GM18499 (cell line): ENCODE measurements around the gene USP3.
A peak's percentile ranks its signal among the peaks of the same experiment; 100 is the strongest.

ENCODE experiments used
- ATAC-seq: cut with Tn5 transposase; IDR thresholded peaks from one replicate; pipeline ENCODE4 v1.9.1; 2021; ENCODE audit warnings: moderate number of reproducible peaks; ENCODE audit not compliant: insufficient read depth, unreplicated experiment

USP3 gene

DNA sequence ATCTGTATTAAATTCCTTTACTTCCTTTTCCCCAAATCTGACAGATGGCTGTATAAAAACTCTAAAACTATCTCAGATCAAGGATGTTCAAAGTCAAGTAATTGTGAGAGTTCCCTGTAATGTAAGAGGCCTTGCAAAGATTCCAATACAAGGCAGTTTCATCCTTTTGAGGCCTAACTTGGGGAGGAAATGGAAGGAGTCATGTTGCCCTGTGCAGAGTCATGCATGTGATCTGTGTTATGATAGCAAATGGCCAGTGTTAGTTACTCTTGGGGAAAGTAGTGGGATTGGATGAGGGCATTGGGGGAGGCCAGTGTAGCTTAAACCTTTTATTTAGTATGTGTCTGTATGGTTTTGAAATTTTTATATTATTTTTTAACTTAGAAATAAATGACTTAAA is 69.1 kb downstream of the USP3 start:
- ATAC-seq = no peak

DNA sequence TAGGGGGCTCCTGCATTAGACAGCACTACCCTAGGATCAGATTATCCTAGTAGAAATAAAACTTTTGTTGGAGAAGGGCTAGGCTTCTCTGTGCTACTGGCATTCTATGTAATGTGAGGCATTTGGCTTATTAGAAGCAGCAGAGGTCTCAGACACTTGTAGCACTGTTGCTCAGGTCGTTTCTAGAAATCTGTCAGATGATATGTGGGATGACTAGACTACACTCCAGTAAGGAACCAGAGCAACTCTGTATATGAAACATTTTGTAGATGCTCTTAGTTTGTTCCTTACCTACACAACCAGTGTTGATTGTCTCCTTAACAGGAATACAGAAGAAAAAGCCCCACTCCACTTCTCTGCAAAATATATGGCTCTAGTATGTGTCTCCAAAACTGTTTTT is 70.9 kb downstream of the USP3 start:
- ATAC-seq = no peak

DNA sequence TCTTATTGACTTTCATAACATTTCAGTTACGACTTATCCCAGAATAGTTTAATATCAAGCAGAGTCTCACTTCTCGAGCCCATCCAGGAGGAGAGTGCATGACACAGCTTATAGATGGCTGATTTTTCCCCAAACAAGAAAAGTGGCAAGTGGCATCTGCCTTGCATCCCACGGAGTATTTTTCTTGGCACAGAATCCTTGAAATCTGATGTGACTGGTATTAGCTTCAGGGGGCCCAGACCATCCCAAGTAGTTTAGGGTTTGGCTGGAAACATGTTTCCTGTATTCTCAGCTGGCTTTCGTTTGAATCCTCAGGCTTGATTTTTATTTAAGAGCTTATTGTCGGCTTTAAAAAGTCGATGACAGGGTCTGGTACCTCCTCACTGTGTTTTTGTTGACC is 72.0 kb downstream of the USP3 start:
- no peak for ATAC-seq

DNA sequence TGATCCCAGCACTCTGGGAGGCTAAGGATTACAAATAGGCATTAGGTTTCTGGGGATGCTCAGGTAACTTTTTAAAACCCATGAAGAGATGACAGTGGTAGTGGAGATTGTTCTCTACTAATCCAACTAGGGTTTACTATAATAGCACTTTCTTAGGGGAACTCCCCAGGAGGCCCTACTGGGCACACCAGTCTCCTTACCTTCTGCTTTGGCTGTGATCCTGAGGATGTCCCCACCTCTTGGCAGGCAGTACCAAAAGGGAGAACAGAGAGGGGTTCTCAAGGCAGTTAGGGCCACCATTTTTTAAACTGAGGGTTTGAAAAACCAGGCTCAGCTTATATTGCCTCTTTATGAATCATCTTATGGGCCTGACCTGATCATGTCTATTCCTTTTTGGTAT is 77.8 kb downstream of the USP3 start:
- ATAC-seq = no peak

GRCh38 chr15:63582718-63583426 is 78.5 kb downstream of the USP3 start:
- ATAC-seq = no peak

GRCh38 chr15:63586790-63587189 is 82.4 kb downstream of the USP3 start:
- ATAC-seq = no peak

GRCh38 chr15:63587527-63587926 is 83.1 kb downstream of the USP3 start:
- no peak for ATAC-seq

DNA sequence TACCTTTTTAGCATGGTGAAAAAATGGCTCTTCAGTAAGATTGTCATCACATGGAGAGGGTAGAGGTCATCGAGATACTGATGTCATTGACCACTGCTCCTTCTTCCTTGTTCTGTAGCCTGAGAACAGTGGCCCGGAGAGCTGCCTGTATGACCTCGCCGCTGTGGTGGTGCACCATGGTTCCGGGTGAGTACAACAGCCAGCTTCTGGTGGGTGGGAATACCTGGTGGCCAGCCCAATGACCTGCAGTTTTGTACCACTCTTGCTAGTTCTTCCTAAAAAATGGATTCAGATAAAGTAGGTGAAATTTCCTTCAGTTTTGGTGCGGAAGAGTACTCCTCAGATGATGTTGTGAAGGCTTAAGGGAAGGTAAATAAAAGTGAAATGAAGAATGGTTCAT is 84.4 kb downstream of the USP3 start:
- no peak for ATAC-seq

DNA sequence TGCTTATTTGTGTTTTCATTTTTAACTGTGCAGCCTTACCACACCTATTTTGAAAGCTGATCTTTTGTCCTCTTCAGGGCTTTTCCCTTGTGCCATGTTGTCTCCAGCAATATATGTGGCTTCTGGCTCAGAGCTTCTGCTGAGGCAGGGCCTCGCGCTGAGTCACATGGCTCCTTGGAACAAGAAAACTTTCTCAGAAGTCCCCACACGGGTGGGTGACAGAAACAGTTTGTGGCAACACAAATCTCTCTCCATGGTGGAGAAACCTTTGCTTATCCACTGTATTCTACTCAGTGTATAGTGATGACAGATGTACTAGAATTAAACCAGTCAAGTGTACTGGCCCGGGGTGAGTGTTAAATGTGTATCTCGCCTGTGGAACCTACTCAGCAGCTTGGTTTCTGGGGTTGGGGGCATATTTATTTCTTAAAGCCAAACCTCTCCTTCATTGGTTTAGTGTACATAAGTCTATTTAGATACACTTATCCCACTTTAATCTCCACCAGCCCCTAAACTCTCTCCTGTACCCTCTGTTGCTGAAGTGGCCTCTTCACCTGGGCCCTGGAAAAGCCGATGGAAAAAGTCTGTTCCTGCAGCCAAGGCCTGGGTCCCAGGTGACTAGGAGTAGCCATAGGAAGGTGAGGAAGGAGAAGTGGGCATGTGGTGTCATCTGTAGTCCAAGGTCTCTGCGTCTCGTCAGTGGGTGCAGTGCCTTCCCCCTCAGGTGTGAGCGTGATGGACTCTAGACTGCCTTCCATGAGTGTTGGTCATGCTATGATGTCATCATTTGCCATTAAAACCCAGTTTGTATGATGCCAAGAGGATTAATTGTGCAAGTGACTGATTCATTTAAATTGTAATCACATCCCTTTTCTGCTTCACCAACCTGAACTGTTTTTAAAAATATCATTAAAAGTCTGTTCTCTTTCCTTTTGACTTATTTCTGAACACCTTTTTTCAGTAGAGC is 89.6 kb downstream of the USP3 start:
- ATAC-seq = no peak

GRCh38 chr15:63595065-63595464 is 90.7 kb downstream of the USP3 start:
- ATAC-seq = no peak

DNA sequence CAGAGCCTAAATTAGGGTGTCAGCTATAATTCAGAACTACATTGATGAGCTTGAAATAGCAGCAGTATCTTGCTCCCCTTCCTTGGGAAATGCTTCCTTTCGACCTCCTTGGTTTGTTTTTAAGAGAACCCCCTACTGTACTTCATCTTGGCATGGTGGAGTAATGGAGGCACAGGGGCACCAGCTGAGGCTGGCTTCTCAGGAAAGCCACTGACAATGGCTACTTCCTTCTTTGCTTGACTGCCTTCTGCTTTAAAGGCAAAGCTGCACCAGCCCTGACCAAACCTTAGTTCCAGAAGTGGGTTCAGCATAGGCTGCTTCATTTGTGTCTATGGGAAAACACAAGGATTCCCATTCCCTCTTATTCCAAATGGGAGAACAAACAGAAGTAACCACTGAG is 91.3 kb downstream of the USP3 start:
- no peak for ATAC-seq

DNA sequence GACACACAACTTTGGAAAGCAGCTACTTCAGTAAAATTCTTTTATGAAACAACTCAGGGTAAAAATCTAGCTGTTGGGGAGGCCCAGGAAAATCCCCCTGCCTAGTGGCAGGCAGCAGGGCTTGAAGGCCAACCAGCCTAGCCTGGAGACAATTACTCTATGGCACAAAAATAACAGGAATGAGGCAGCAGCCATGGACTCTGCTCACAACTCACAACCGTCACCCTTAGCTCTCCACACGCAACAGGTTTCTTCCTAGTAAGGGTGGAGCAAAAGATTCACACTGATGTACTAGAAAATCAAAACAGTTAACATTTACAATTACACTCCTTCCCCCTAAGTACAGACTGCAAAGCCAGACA is 92.3 kb downstream of the USP3 start:
- no peak for ATAC-seq

DNA sequence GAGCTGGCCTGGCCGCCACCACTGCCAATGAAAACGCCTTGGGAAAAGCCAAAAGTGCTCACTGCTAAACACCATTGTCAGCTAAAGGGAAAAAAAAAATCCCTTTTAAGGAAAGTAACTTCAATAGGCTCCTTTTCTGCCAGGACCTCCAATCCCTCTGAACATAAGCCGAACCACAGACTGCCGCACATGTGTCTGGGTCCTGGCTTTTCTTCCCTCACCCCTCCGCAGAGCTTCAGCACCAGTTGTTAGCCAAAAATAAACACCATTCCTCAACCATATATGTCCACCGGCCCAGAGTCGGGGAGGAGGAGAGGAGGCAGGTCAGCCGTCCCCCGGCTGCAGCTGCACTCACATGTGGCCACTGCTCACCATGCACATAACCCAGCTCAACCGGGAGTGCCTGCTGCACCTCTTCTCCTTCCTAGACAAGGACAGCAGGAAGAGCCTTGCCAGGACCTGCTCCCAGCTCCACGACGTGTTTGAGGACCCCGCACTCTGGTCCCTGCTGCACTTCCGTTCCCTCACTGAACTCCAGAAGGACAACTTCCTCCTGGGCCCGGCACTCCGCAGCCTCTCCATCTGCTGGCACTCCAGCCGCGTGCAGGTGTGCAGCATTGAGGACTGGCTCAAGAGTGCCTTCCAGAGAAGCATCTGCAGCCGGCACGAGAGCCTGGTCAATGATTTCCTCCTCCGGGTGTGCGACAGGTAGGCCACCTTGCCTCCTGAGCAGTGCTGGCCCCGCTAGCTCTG is 92.8 kb downstream of the USP3 start, which contains the start of gene FBXL22:
FBXL22 (plus strand) TSS at position 350 of the 753 bp plus-strand sequence; CDS start at position 356, 6 bp downstream.
- no peak for ATAC-seq

GRCh38 chr15:63597821-63598220 is 93.4 kb downstream of the USP3 start:
- no peak for ATAC-seq

GRCh38 chr15:63598473-63599400 is 94.3 kb downstream of the USP3 start:
- no peak for ATAC-seq

- no peak for ATAC-seq
Measured at GRCh38 chr15:63599401-63600000, 95.1 kb downstream of the USP3 start.

- no peak for ATAC-seq
Measured at GRCh38 chr15:63600001-63600615, 95.7 kb downstream of the USP3 start.

DNA sequence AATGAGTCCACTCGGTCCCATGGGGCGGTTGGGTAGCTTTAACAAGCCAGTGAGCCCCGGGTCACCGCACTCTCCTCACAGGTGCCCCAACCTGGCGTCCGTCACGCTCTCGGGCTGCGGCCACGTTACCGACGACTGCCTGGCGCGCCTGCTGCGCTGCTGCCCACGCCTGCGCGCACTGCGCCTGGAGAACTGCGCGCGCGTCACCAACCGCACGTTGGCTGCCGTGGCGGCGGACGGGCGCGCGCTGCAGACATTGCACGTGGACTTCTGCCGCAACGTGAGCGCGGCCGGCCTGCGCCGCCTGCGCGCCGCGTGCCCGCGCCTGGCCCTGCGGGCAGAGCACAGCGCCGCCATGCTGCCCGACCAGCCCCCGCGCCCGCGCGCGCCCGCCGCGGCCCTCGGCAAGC is 96.2 kb downstream of the USP3 start:
- peak; percentile 36 for ATAC-seq
